GM12872 (cell line): ENCODE results near the gene CD300LD.

ENCODE experiments used
- CTCF ChIP-seq: IDR thresholded peaks from 3 replicates; pipeline ENCODE4 v1.5.1; 2011; ENCODE audit warnings: low read depth, mild to moderate bottlenecking, low read length, moderate library complexity; ENCODE audit not compliant: insufficient read depth

CD300LD gene

DNA sequence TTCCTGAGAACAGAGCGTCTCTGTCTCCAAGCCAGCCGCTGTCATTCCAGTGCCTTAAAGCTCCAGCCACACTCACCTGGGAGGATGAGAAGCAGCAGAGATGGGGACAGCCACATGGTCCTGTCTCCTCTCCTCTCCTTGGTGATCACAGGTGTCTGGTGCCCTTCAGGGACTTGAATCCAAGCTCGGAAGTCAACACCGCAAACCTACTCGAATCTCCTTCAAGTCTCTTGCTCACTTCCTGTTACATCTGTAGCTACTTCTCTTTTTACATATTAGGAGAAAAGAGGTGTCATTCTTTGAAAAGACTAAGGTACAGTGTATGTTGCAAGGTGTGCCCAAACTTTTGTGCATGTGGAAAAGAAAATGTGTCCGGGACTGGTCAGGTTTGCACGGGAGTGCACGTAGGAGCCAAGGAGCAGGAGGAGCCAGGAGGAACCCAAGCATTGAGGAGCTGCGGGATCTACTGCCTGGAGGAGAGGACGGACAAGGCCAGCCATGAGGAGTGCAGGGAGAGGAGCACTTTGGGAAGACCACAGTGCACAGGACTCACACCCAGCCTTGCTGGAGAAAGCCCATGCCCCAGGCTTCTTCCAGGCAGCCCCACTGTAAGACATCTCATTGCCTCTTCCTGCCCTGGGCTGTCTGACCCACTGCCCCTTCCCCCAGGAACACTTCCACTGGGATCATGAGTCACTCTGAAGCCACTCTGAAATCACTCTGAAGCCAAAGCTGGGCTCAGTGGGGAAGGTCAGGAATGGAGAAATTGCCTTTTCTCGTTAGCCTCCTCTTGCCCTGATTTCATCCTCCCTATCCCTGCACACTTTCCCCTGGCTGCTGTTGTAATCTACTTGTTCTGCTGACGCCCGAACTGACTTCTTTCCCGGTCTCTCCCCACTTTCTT is at the start of gene CD300LD:
CD300LD (minus strand) TSS at position 197 of the 904 bp plus-strand sequence; CDS start at position 116, 81 bp downstream.
- TF ChIP-seq CTCF: no peak

DNA sequence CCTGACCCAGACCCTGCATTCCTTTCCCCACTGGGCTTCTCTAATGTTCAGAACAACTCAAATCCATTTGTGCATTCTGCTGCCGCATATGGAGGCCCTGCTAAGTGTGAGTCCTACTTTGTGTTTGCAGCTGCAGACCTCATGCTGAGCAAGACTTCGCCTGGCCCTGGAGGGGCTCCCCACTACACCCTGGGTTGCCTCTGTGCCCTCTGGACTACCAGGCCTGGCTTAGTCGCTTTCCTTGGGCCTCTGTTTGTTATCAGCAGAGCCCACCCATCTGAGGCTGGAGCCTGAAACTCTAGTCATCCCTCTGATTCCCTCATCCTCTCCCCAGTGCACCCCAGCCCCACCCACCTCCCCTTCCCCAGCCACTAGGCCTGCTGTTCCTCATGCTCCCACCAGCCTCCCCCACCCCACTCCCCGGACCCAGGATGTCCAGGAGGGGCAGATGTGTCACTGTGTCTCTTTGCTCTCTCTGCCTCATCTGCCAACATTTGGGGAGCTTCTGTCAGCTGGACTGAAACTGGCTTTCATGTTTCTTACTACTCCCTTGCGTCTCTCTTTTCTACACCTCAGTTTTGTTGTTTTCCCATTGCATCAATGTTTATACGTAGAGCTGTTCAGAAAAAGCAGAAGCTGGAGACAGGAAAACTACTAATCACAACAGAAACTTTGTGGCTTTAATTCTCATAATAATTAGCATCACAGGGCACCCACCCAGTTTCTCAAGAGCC is 49.3 kb upstream of the CD300LD start:
- TF ChIP-seq CTCF: no peak

DNA sequence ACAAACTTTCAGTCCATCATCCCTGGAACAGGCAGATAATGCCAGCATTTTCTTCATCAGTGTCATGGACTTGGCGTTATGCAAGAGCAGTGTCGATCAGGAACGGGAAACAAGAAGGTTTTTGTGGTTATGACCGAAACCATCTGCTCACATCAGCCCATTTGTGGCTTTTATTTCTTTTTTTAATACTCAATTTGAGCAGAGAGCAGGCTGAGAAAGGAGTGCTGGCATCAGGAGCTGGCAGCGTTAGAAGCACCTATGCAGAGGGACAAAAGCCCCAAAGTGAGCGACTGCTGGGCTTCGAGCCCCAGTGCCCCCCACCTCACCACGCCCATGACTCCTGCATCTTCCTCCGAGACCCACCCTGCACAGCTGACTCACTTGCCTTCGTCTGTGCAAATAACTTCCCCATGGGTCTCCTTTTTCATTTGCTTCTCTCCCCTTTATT is 47.6 kb upstream of the CD300LD start:
- TF ChIP-seq CTCF: no peak

DNA sequence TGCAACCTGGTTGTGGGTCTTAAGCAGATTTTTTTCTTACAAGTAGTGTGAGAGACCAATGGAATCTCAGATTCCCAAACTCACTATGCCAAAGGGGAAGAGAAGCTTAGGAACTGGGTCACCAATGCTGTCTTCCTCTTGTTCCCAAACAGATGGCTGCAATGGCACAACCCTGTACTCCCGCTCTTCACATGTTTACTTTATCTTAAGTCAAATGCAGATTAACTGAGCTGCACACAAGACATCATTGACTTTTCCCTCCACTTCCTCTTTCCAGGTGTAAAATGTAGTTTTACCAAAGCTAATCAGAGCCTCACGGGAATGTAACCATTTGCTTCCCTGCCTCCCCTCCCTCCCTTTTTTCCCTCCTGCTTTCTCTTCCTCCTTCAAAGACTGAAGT is 45.8 kb upstream of the CD300LD start:
- TF ChIP-seq CTCF: no peak

DNA sequence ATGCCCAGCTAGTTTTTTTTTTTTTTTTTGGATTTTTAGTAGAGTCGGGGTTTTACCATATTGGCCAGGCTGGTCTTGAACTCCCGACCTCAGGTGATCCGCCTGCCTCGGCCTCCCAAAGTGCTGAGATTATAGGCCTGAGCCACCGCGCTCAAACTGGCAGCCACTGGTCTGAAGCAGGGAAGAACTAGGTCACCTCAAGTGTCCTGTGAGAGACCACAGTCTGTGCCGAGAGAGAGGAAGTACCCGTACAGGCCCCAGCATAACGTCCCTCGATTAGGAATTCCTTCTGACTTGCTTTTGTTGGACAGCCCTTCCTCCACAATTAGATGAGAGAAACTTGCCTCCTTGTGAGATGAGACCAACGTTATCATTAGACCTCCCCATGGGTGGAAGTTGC is 45.2 kb upstream of the CD300LD start:
- no peak for TF ChIP-seq CTCF

GRCh38 chr17:74635418-74635817 is 43.3 kb upstream of the CD300LD start:
- TF ChIP-seq CTCF: no peak

GRCh38 chr17:74633326-74633725 is 41.2 kb upstream of the CD300LD start:
- no peak for TF ChIP-seq CTCF
